ENCODE measurements around the gene SLC16A4. TPM values are rescaled to one million over a fixed set of nuclear protein-coding genes. Genes with fewer than 3 reads are reported as not detected.

SLC16A4 gene
- total RNA-seq, 1 experiment from 2014 or later: 0.28 TPM

- no peak for TF ChIP-seq MYBL2 (CRISPR knock-in tag; IDR thresholded peaks at IDR 0.05)
- TF ChIP-seq E2F5 (CRISPR knock-in tag; IDR thresholded peaks at IDR 0.05): peak; percentile 85
- no peak for TF ChIP-seq ELF4 (CRISPR knock-in tag; IDR thresholded peaks at IDR 0.05; ENCODE audit: low read depth)
- TF ChIP-seq NR2C2 (CRISPR knock-in tag; IDR thresholded peaks at IDR 0.05): no peak
- TF ChIP-seq RORB (CRISPR knock-in tag; IDR thresholded peaks at IDR 0.05): no peak
- TF ChIP-seq CTCF (IDR thresholded peaks at IDR 0.05): peak; percentile 21; the same call in 1 of the 2 replicates
- 0 out of 2 replicates have a peak, but pooled peaks have one; percentile 48 for TF ChIP-seq ETV6 (CRISPR knock-in tag; IDR thresholded peaks at IDR 0.05)
- no peak for TF ChIP-seq GRHL2 (CRISPR knock-in tag; IDR thresholded peaks at IDR 0.05; ENCODE audit: insufficient replicate concordance, severe bottlenecking)
- TF ChIP-seq ERG (CRISPR knock-in tag; IDR thresholded peaks at IDR 0.05): no peak
- TF ChIP-seq CBFB (CRISPR knock-in tag; IDR thresholded peaks at IDR 0.05; ENCODE audit: low read depth): no peak
- no peak for TF ChIP-seq E2F4 (CRISPR knock-in tag; IDR thresholded peaks at IDR 0.05; ENCODE audit: borderline replicate concordance, low read depth)
- no peak for TF ChIP-seq NR1H2 (CRISPR knock-in tag; IDR thresholded peaks at IDR 0.05)
- no peak for TF ChIP-seq HMGA2 (CRISPR knock-in tag; IDR thresholded peaks at IDR 0.05)
- no peak for TF ChIP-seq CREB1 (CRISPR knock-in tag; IDR thresholded peaks at IDR 0.05)
- no peak for TF ChIP-seq STAT6 (CRISPR knock-in tag; conservative IDR thresholded peaks at IDR 0.05; ENCODE audit: low read depth)
- TF ChIP-seq JUN (CRISPR knock-in tag; IDR thresholded peaks at IDR 0.05): no peak
- TF ChIP-seq FOXP4 (CRISPR knock-in tag; IDR thresholded peaks at IDR 0.05): no peak
- no peak for TF ChIP-seq CDX4 (CRISPR knock-in tag; IDR thresholded peaks at IDR 0.05; ENCODE audit: borderline replicate concordance)
- TF ChIP-seq USF1 (CRISPR knock-in tag; IDR thresholded peaks at IDR 0.05): no peak
- TF ChIP-seq SOX15 (CRISPR knock-in tag; IDR thresholded peaks at IDR 0.05): no peak
- no peak for TF ChIP-seq NFYB (CRISPR knock-in tag; conservative IDR thresholded peaks at IDR 0.05; ENCODE audit: low read depth)
- TF ChIP-seq ARID4B (CRISPR knock-in tag; IDR thresholded peaks at IDR 0.05; ENCODE audit: borderline replicate concordance): peak; percentile 82
Observed at GRCh38 chr1:110338309-110338885, 52.4 kb downstream of the SLC16A4 start (continued).
